NCI-H2081 treated with DMSO at 0.1 percent for 48 hours (cell line): Measurements from ENCODE around the gene CBX4.
"Not testable (repeated sequence)": the region's sequence is repeated elsewhere in the genome, so short reads cannot be mapped to it uniquely, and the experiment has no call there.

Experiments used
- DNase-seq: peaks from one replicate; lab custom pipeline; 2025; lab: John Stamatoyannopoulos, UW

CBX4 gene

GRCh38 chr17:79859676-79860615 lies 20.7 kb upstream of the CBX4 start:
- no peak for DNase-seq

- no peak for DNase-seq
Measured at GRCh38 chr17:79857095-79857494, 17.9 kb upstream of the CBX4 start.

- DNase-seq: no peak
Measured at GRCh38 chr17:79855331-79856124, 16.3 kb upstream of the CBX4 start.

- DNase-seq: no peak
Measured at GRCh38 chr17:79854080-79855060, 15.1 kb upstream of the CBX4 start.

- not testable (repeated sequence) for DNase-seq
Measured at GRCh38 chr17:79853168-79853567, 13.9 kb upstream of the CBX4 start.

GRCh38 chr17:79852748-79853147 lies 13.5 kb upstream of the CBX4 start:
- DNase-seq: no peak

GRCh38 chr17:79851461-79851817 lies 12.2 kb upstream of the CBX4 start:
- no peak for DNase-seq

- DNase-seq: no peak
Measured at GRCh38 chr17:79850571-79851460, 11.6 kb upstream of the CBX4 start.

- no peak for DNase-seq
Measured at GRCh38 chr17:79849953-79850352, 10.7 kb upstream of the CBX4 start.

- no peak for DNase-seq
Measured at GRCh38 chr17:79848370-79848766, 9.1 kb upstream of the CBX4 start.

- no peak for DNase-seq
Measured at GRCh38 chr17:79847698-79848369, 8.6 kb upstream of the CBX4 start.

GRCh38 chr17:79845601-79845949 lies 6.3 kb upstream of the CBX4 start:
- no peak for DNase-seq

GRCh38 chr17:79844869-79845600 lies 5.8 kb upstream of the CBX4 start:
- no peak for DNase-seq

GRCh38 chr17:79843816-79844800 lies 4.9 kb upstream of the CBX4 start:
- no peak for DNase-seq

- no peak for DNase-seq
Measured at GRCh38 chr17:79843474-79843815, 4.2 kb upstream of the CBX4 start.

- no peak for DNase-seq
Measured at GRCh38 chr17:79842656-79843473, 3.6 kb upstream of the CBX4 start.

GRCh38 chr17:79842136-79842655 lies 3.0 kb upstream of the CBX4 start:
- no peak for DNase-seq
